Adrenal gland (tissue), 5 donors: ENCODE data around the gene PI4K2A.

ENCODE experiments used
- CTCF ChIP-seq, 6 experiments: fragments of 450-650 bp in 4 of 6; fragments of 200-600 bp in 2 of 6; sonication (generic) in 1 of 6; IDR thresholded peaks; 1 replicate in 5 of 6; 2 replicates in 1 of 6; pipeline versions ENCODE4 v1.5.1 to v1.8.0; 2016 to 2021; ENCODE audit warnings: antibody characterized with exemption in 6 of 6, mild to moderate bottlenecking in 2 of 6, moderate library complexity in 1 of 6
- POLR2A ChIP-seq, 2 donors: fragments of 450-650 bp; IDR thresholded peaks; one replicate each; pipeline ENCODE4 v1.6.1; 2017; ENCODE audit warnings: antibody characterized with exemption in 2 of 2, mild to moderate bottlenecking in 2 of 2, moderate library complexity in 1 of 2
- donor health status: DM: no; HTN: no; CAD: no.

DNA sequence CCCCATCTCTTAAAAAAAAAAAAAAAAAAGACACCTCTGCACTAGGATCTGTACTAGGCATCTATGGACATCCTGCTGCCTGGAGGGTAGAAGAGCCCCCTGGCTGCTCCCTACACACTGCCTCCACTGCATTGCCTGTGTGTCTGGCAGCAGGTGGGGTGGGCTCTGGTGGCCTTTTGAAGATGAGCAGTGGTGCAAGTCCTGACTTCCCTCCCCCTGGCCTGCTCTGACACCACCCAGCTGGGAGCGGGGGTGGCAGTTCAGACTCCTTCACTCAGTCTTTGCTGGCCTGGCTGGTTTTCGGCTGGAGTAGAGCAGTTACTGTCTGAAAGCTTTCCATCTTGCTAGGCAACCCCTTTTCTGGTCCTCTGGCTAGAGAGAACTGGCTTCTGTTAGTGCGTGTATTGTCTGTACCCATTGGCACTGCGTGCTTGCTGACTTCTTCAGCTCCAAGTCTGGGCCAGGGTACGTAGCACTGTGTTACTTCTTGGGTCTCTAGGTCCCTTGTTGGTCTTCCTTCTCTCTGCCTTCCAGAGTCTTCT, 33.3 kb upstream of the PI4K2A start:
- TF ChIP-seq POLR2A (IDR thresholded peaks at IDR 0.05): no peak
- no peak for TF ChIP-seq CTCF (IDR thresholded peaks at IDR 0.05)
